ENCODE results near the gene GRM7. TPM values are rescaled to one million over a fixed set of nuclear protein-coding genes. Genes with fewer than 3 reads are reported as not detected.
"Not testable (repeated sequence)": the region's sequence is repeated elsewhere in the genome, so short reads cannot be mapped to it uniquely, and the experiment has no call there.

GRM7 gene
- total RNA-seq, 1 donor from 2014 or later: not detected

GRCh38 chr3:6915898-6916297 lies 55.0 kb downstream of the GRM7 start:
- Mint-ChIP-seq H3K27ac (no peak overlapping the region), H3K4me3 (no peak overlapping the region), H3K9me3 (no peaks in the 10 kb centered on the region), H3K36me3 (ENCODE audit: low read depth) (no peaks in the 10 kb centered on the region), H3K4me1 (no peaks in the 10 kb centered on the region), H3K27me3 (no peaks in the 10 kb centered on the region)
- no peak for DNase-seq
- intact Hi-C loops (cut with micrococcal nuclease): no loop called here

GRCh38 chr3:6921066-6921465 lies 60.2 kb downstream of the GRM7 start:
- intact Hi-C loops (cut with micrococcal nuclease): no loop called here
- no peak for DNase-seq
- no peak overlapping the region for H3K27ac Mint-ChIP-seq
- no peaks in the 10 kb centered on the region for H3K36me3 Mint-ChIP-seq (ENCODE audit: low read depth)
- H3K9me3 Mint-ChIP-seq: peaks cover 5% of the 10 kb centered on the region
- H3K4me1 Mint-ChIP-seq: no peaks in the 10 kb centered on the region
- H3K27me3 Mint-ChIP-seq: no peaks in the 10 kb centered on the region
- no peak overlapping the region for H3K4me3 Mint-ChIP-seq

GRCh38 chr3:6921876-6922275 lies 61.0 kb downstream of the GRM7 start:
- peaks cover 5% of the 10 kb centered on the region for H3K9me3 Mint-ChIP-seq
- no peak overlapping the region for H3K4me3 Mint-ChIP-seq
- H3K36me3 Mint-ChIP-seq (ENCODE audit: low read depth): no peaks in the 10 kb centered on the region
- no peak for DNase-seq
- no peaks in the 10 kb centered on the region for H3K4me1 Mint-ChIP-seq
- no peaks in the 10 kb centered on the region for H3K27me3 Mint-ChIP-seq
- H3K27ac Mint-ChIP-seq: no peak overlapping the region
- intact Hi-C loops (cut with micrococcal nuclease): no loop called here

- no peaks in the 10 kb centered on the region for H3K9me3 Mint-ChIP-seq
- no peak for DNase-seq
- intact Hi-C loops (cut with micrococcal nuclease): no loop called here
- no peaks in the 10 kb centered on the region for H3K36me3 Mint-ChIP-seq (ENCODE audit: low read depth)
- H3K27ac Mint-ChIP-seq: no peak overlapping the region
- no peak overlapping the region for H3K4me3 Mint-ChIP-seq
- no peaks in the 10 kb centered on the region for H3K27me3 Mint-ChIP-seq
- no peaks in the 10 kb centered on the region for H3K4me1 Mint-ChIP-seq
Measured at GRCh38 chr3:6928064-6928463, 67.1 kb downstream of the GRM7 start.

- intact Hi-C loops (cut with micrococcal nuclease): no loop called here
- Mint-ChIP-seq H3K36me3 (ENCODE audit: low read depth) (no peaks in the 10 kb centered on the region), H3K27me3 (no peaks in the 10 kb centered on the region), H3K27ac (no peak overlapping the region), H3K9me3 (no peaks in the 10 kb centered on the region), H3K4me1 (no peaks in the 10 kb centered on the region), H3K4me3 (no peak overlapping the region)
- no peak for DNase-seq
Measured at GRCh38 chr3:6929918-6930317, 69.0 kb downstream of the GRM7 start.

- DNase-seq; intact Hi-C loops (cut with micrococcal nuclease); H3K4me1 Mint-ChIP-seq; H3K9me3 Mint-ChIP-seq; H3K27ac Mint-ChIP-seq; H3K4me3 Mint-ChIP-seq; H3K27me3 Mint-ChIP-seq; H3K36me3 Mint-ChIP-seq (ENCODE audit: low read depth): not testable (repeated sequence)
Measured at GRCh38 chr3:6935418-6935817, 74.5 kb downstream of the GRM7 start.

GRCh38 chr3:6935970-6936369 lies 75.1 kb downstream of the GRM7 start:
- no peak for DNase-seq
- H3K4me3 Mint-ChIP-seq: no peak overlapping the region
- no peaks in the 10 kb centered on the region for H3K36me3 Mint-ChIP-seq (ENCODE audit: low read depth)
- no peaks in the 10 kb centered on the region for H3K4me1 Mint-ChIP-seq
- H3K27me3 Mint-ChIP-seq: no peaks in the 10 kb centered on the region
- intact Hi-C loops (cut with micrococcal nuclease): no loop called here
- H3K9me3 Mint-ChIP-seq: no peaks in the 10 kb centered on the region
- no peak overlapping the region for H3K27ac Mint-ChIP-seq

GRCh38 chr3:6962801-6963200 lies 101.9 kb downstream of the GRM7 start:
- H3K4me1 Mint-ChIP-seq: no peaks in the 10 kb centered on the region
- H3K36me3 Mint-ChIP-seq (ENCODE audit: low read depth): no peaks in the 10 kb centered on the region
- intact Hi-C loops (cut with micrococcal nuclease): no loop called here
- no peaks in the 10 kb centered on the region for H3K27me3 Mint-ChIP-seq
- H3K27ac Mint-ChIP-seq: no peak overlapping the region
- no peaks in the 10 kb centered on the region for H3K9me3 Mint-ChIP-seq
- no peak for DNase-seq
- no peak overlapping the region for H3K4me3 Mint-ChIP-seq

GRCh38 chr3:6965881-6966280 lies 105.0 kb downstream of the GRM7 start:
- no peak overlapping the region for H3K27ac Mint-ChIP-seq
- intact Hi-C loops (cut with micrococcal nuclease): no loop called here

GRCh38 chr3:6971933-6972332 lies 111.0 kb downstream of the GRM7 start:
- intact Hi-C loops (cut with micrococcal nuclease): no loop called here
- Mint-ChIP-seq H3K36me3 (ENCODE audit: low read depth) (no peaks in the 10 kb centered on the region), H3K27me3 (no peaks in the 10 kb centered on the region)

More at GRCh38 chr3:6965881-6966280, 105.0 kb downstream of the GRM7 start:
- H3K4me3 Mint-ChIP-seq: no peak overlapping the region
- no peaks in the 10 kb centered on the region for H3K9me3 Mint-ChIP-seq
- no peaks in the 10 kb centered on the region for H3K36me3 Mint-ChIP-seq (ENCODE audit: low read depth)
- H3K4me1 Mint-ChIP-seq: no peaks in the 10 kb centered on the region
- DNase-seq: no peak
- H3K27me3 Mint-ChIP-seq: no peaks in the 10 kb centered on the region

GRCh38 chr3:6985848-6986247 lies 124.9 kb downstream of the GRM7 start:
- H3K36me3 Mint-ChIP-seq (ENCODE audit: low read depth): no peaks in the 10 kb centered on the region
- H3K9me3 Mint-ChIP-seq: peaks cover 3% of the 10 kb centered on the region
- H3K27ac Mint-ChIP-seq: no peak overlapping the region
- no peak for DNase-seq
- H3K4me3 Mint-ChIP-seq: no peak overlapping the region
- H3K4me1 Mint-ChIP-seq: no peaks in the 10 kb centered on the region
- intact Hi-C loops (cut with micrococcal nuclease): no loop called here
- H3K27me3 Mint-ChIP-seq: no peaks in the 10 kb centered on the region

More at GRCh38 chr3:6971933-6972332, 111.0 kb downstream of the GRM7 start:
- no peaks in the 10 kb centered on the region for H3K4me1 Mint-ChIP-seq
- H3K27ac Mint-ChIP-seq: no peak overlapping the region
- DNase-seq: no peak
- no peak overlapping the region for H3K4me3 Mint-ChIP-seq
- no peaks in the 10 kb centered on the region for H3K9me3 Mint-ChIP-seq

GRCh38 chr3:6989608-6990291 lies 128.8 kb downstream of the GRM7 start:
- Mint-ChIP-seq H3K9me3 (peaks cover 3% of the 10 kb centered on the region), H3K36me3 (ENCODE audit: low read depth) (no peaks in the 10 kb centered on the region), H3K27ac (no peak overlapping the region), H3K27me3 (no peaks in the 10 kb centered on the region), H3K4me3 (no peak overlapping the region), H3K4me1 (no peaks in the 10 kb centered on the region)
- intact Hi-C loops (cut with micrococcal nuclease): no loop called here
- DNase-seq: no peak

GRCh38 chr3:6994081-6994668 lies 133.3 kb downstream of the GRM7 start:
- no peak overlapping the region for H3K4me3 Mint-ChIP-seq
- peaks cover 7% of the 10 kb centered on the region for H3K9me3 Mint-ChIP-seq
- no peaks in the 10 kb centered on the region for H3K4me1 Mint-ChIP-seq
- intact Hi-C loops (cut with micrococcal nuclease): no loop called here
- no peaks in the 10 kb centered on the region for H3K36me3 Mint-ChIP-seq (ENCODE audit: low read depth)
- no peaks in the 10 kb centered on the region for H3K27me3 Mint-ChIP-seq
- no peak for DNase-seq
- no peak overlapping the region for H3K27ac Mint-ChIP-seq

- no peaks in the 10 kb centered on the region for H3K27me3 Mint-ChIP-seq
- no peak overlapping the region for H3K27ac Mint-ChIP-seq
- peaks cover 8% of the 10 kb centered on the region for H3K9me3 Mint-ChIP-seq
- no peak for DNase-seq
- no peak overlapping the region for H3K4me3 Mint-ChIP-seq
- H3K36me3 Mint-ChIP-seq (ENCODE audit: low read depth): no peaks in the 10 kb centered on the region
- no peaks in the 10 kb centered on the region for H3K4me1 Mint-ChIP-seq
- intact Hi-C loops (cut with micrococcal nuclease): no loop called here
Measured at GRCh38 chr3:7000501-7000900, 139.6 kb downstream of the GRM7 start.

- Mint-ChIP-seq H3K4me3 (no peak overlapping the region), H3K9me3 (peaks cover 8% of the 10 kb centered on the region), H3K27me3 (no peaks in the 10 kb centered on the region), H3K4me1 (no peaks in the 10 kb centered on the region), H3K36me3 (ENCODE audit: low read depth) (no peaks in the 10 kb centered on the region), H3K27ac (no peak overlapping the region)
- DNase-seq: no peak
- intact Hi-C loops (cut with micrococcal nuclease): no loop called here
Measured at GRCh38 chr3:7001370-7001769, 140.5 kb downstream of the GRM7 start.
